Upper lobe of left lung (tissue), 6 donors: ENCODE measurements around the gene GLI3. TPM values are rescaled to one million over a fixed set of nuclear protein-coding genes. Genes with fewer than 3 reads are reported as not detected.

Experiments used
- ATAC-seq, 2 donors: fragments of 200-7000 bp; cut with Tn5 transposase; one replicate each; pipeline ENCODE4 v1.9.1; 2022; ENCODE audit warnings: mild to moderate bottlenecking in 2 of 2, moderate library complexity in 2 of 2; ENCODE audit not compliant: low FRiP score in 2 of 2
- DNase-seq, 2 donors: peaks; one replicate each; pipeline ENCODE4 v3.0.0-alpha.2; 2019 to 2020
- H3K27ac ChIP-seq, 4 donors: fragments of 200-600 bp; sonication (generic); one replicate each; pipeline ENCODE4 v1.5.1; 2016 to 2019
- H3K27me3 ChIP-seq, 4 donors: fragments of 200-600 bp; sonication (generic); one replicate each; pipeline ENCODE4 v1.5.1; 2017 to 2019
- H3K36me3 ChIP-seq, 4 donors: fragments of 200-600 bp; sonication (generic); one replicate each; pipeline ENCODE4 v1.5.1; 2016 to 2019
- H3K4me1 ChIP-seq, 4 donors: fragments of 200-600 bp; sonication (generic); one replicate each; pipeline ENCODE4 v1.5.1; 2018 to 2019
- H3K4me3 ChIP-seq, 4 donors: fragments of 200-600 bp; sonication (generic); one replicate each; pipeline ENCODE4 v1.5.1; 2017 to 2019; ENCODE audit warnings: mild to moderate bottlenecking in 2 of 4, moderate library complexity in 1 of 4
- H3K9me3 ChIP-seq, 4 donors: fragments of 200-600 bp; sonication (generic); one replicate each; pipeline ENCODE4 v1.5.1; 2018 to 2019
- CTCF ChIP-seq, 6 experiments: fragments of 450-650 bp in 4 of 6; fragments of 200-600 bp in 2 of 6; sonication (generic) in 2 of 6; IDR thresholded peaks; one replicate each; pipeline ENCODE4 v1.5.1; 2016 to 2019; ENCODE audit warnings: antibody characterized with exemption in 6 of 6
- EP300 ChIP-seq, 4 donors: sonication (generic); formaldehyde crosslinking; IDR thresholded peaks; one replicate each; pipeline ENCODE4 v1.5.1; 2017; ENCODE audit warnings: antibody characterized with exemption in 4 of 4, control low read depth in 2 of 4
- POLR2A ChIP-seq, 4 donors: fragments of 450-650 bp; IDR thresholded peaks; one replicate each; pipeline ENCODE4 v1.5.1; 2016 to 2017; ENCODE audit warnings: antibody characterized with exemption in 4 of 4, mild to moderate bottlenecking in 2 of 4
- POLR2AphosphoS5 ChIP-seq, 2 donors: sonication (generic); formaldehyde crosslinking; IDR thresholded peaks; one replicate each; pipeline ENCODE4 v1.5.1; 2017; ENCODE audit warnings: antibody characterized with exemption in 2 of 2
- WGBS, 2 donors: methylation state at CpG; one replicate each; pipeline ENCODE4 v1.1.5; 2017 to 2018; 5-methylcytosine and 5-hydroxymethylcytosine counted together
- total RNA-seq, 6 donors: library from RNA; depleted of rRNA in 4 of 6; stranded (reverse); fragments of >200 nt in 4 of 6; gene quantifications; one replicate each; pipeline versions ENCODE4 v1.1.0 to v1.2.1, GENCODE V29; 2016 to 2021
- donor health status: DM: no; HTN: no; CAD: no; lungs with moderate emphysema.
- donor health status: DM: no; HTN: yes; CAD: no; lungs with severe emphysema.

GLI3 gene
- total RNA-seq, 6 donors from 2014 or later, result 5.2 to 19.4 (median 14.9) TPM

- Histone ChIP-seq H3K27ac (peak overlapping the region in 1 of 4 donors; percentile 43), H3K4me1 (peaks cover 8 to 19% (median 13%) of the 10 kb centered on the region in 4 donors), H3K36me3 (no peaks in the 10 kb centered on the region), H3K9me3 (no peaks in the 10 kb centered on the region), H3K4me3 (no peak overlapping the region), H3K27me3 (no peaks in the 10 kb centered on the region)
- WGBS, 2 donors, result 19 to 23% methylated on average over 7 of the region's 7 CpGs
- DNase-seq (no peak), ATAC-seq (no peak)
- TF ChIP-seq POLR2A (IDR thresholded peaks at IDR 0.05) (no peak), EP300 (IDR thresholded peaks at IDR 0.05) (no peak), POLR2AphosphoS5 (IDR thresholded peaks at IDR 0.05) (no peak), CTCF (IDR thresholded peaks at IDR 0.05) (no peak)
Observed at GRCh38 chr7:42192851-42193461, 44.1 kb downstream of the GLI3 start.

DNA sequence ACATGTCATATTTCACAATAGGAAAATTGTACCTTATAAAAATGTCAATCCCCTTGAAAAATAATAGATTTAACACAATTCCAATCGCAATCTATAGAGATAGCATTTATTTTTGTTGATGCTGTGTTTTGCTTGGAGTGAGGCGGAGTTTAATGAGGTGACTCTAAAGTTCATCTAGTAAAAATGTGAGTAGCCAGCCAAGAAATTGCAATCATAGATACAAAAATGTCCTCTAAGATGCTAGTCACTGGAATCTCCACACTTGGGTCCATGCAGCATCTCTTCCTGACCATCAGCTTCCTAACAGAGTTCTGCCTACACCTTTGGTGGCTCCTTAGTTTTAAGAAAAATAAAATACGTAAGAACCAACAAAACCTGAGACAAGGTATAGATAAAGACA, 44.9 kb downstream of the GLI3 start:
- Histone ChIP-seq H3K36me3 (no peaks in the 10 kb centered on the region), H3K4me3 (no peak overlapping the region), H3K27me3 (no peaks in the 10 kb centered on the region), H3K4me1 (peaks cover 8 to 19% (median 13%) of the 10 kb centered on the region in 4 donors), H3K27ac (peak overlapping the region in 1 of 4 donors; percentile 43), H3K9me3 (no peaks in the 10 kb centered on the region)
- TF ChIP-seq CTCF (IDR thresholded peaks at IDR 0.05), result no peak
- TF ChIP-seq POLR2AphosphoS5 (IDR thresholded peaks at IDR 0.05), result no peak
- no peak for TF ChIP-seq POLR2A (IDR thresholded peaks at IDR 0.05)
- no peak for TF ChIP-seq EP300 (IDR thresholded peaks at IDR 0.05)
- 85 to 86% methylated on average over 3 of the region's 3 CpGs for WGBS, 2 donors
- ATAC-seq (peak in 1 of 2 donors; percentile 56), DNase-seq (no peak)

DNA sequence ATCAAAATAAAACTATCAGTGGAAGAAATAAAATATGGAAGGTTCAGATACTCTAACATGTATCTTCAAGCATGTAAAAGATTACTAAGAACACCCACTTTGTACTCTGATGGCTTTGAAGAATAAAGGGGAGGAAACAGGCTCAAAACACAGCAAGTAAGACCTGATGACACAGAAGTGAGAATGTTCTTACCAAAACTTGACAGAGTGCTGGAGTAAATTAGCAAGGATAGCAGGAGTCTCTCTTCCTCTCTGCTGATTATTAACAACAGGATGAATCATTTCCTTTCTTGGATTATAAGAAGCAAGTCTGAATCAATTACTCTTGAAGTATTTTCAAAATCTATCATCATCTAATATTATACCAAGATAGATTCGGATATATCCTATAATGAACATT, 47.5 kb downstream of the GLI3 start:
- H3K27ac ChIP-seq, result no peak overlapping the region
- no peaks in the 10 kb centered on the region for H3K9me3 ChIP-seq
- DNase-seq (no peak), ATAC-seq (no peak)
- 55 to 72% methylated on average over 1 of the region's 1 CpG for WGBS, 2 donors
- TF ChIP-seq EP300 (IDR thresholded peaks at IDR 0.05) (no peak), POLR2AphosphoS5 (IDR thresholded peaks at IDR 0.05) (no peak), POLR2A (IDR thresholded peaks at IDR 0.05) (no peak), CTCF (IDR thresholded peaks at IDR 0.05) (no peak)
- H3K4me1 ChIP-seq, result peaks cover 8 to 24% (median 13%) of the 10 kb centered on the region in 4 donors
- H3K36me3 ChIP-seq, result no peaks in the 10 kb centered on the region
- no peaks in the 10 kb centered on the region for H3K27me3 ChIP-seq
- H3K4me3 ChIP-seq, result no peak overlapping the region

- H3K4me3 ChIP-seq, result no peak overlapping the region
- 72 to 78% methylated on average over 5 of the region's 5 CpGs for WGBS, 2 donors
- no peak for ATAC-seq
- no peaks in the 10 kb centered on the region for H3K9me3 ChIP-seq
- no peak for DNase-seq
- TF ChIP-seq CTCF (IDR thresholded peaks at IDR 0.05), result peak in 1 of 6 experiments; percentile 15
- TF ChIP-seq EP300 (IDR thresholded peaks at IDR 0.05), result no peak
- TF ChIP-seq POLR2A (IDR thresholded peaks at IDR 0.05), result no peak
- no peak for TF ChIP-seq POLR2AphosphoS5 (IDR thresholded peaks at IDR 0.05)
- H3K4me1 ChIP-seq, result peaks cover 0 to 8% (median 0%) of the 10 kb centered on the region in 4 donors
- H3K36me3 ChIP-seq, result no peaks in the 10 kb centered on the region
- H3K27me3 ChIP-seq, result no peaks in the 10 kb centered on the region
- no peak overlapping the region for H3K27ac ChIP-seq
Observed at GRCh38 chr7:42186151-42186550, 50.9 kb downstream of the GLI3 start.

GRCh38 chr7:42185726-42186125, 51.3 kb downstream of the GLI3 start:
- TF ChIP-seq POLR2A (IDR thresholded peaks at IDR 0.05) (no peak), EP300 (IDR thresholded peaks at IDR 0.05) (no peak), CTCF (IDR thresholded peaks at IDR 0.05) (no peak), POLR2AphosphoS5 (IDR thresholded peaks at IDR 0.05) (no peak)
- ATAC-seq (no peak), DNase-seq (no peak)
- no peaks in the 10 kb centered on the region for H3K9me3 ChIP-seq
- no peak overlapping the region for H3K4me3 ChIP-seq
- no peak overlapping the region for H3K27ac ChIP-seq
- no peaks in the 10 kb centered on the region for H3K27me3 ChIP-seq
- H3K36me3 ChIP-seq, result no peaks in the 10 kb centered on the region
- peaks cover 0 to 8% (median 0%) of the 10 kb centered on the region in 4 donors for H3K4me1 ChIP-seq
- WGBS, 2 donors, result 84 to 95% methylated on average over 4 of the region's 4 CpGs
